Measurements from ENCODE around the gene CDK6. TPM values are rescaled to one million over a fixed set of nuclear protein-coding genes. Genes with fewer than 3 reads are reported as not detected.

CDK6 gene
- total and polyA plus RNA-seq, 10 donors: 0.91 to 37.8 (median 25.5) TPM

GRCh38 chr7:92631067-92631849, 205.1 kb downstream of the CDK6 start:
- no peaks in the 10 kb centered on the region for H3K27me3 ChIP-seq (replicated peaks in 1 of 7)
- H3K4me1 ChIP-seq: peaks cover 7 to 55% (median 38%) of the 10 kb centered on the region in 6 donors
- DNase-seq: no peak
- no peak for TF ChIP-seq CTCF (IDR thresholded peaks at IDR 0.05 in 8 of 11, conservative IDR thresholded peaks at IDR 0.05 in 3 of 11)
- H3K9me3 ChIP-seq: peaks cover 0 to 8% (median 5%) of the 10 kb centered on the region in 8 donors
- no peak overlapping the region for H3K4me3 ChIP-seq
- intact Hi-C loops (cut with DNase I; ENCODE audit: low total_unique reads): no loop called here
- H3K36me3 ChIP-seq: peaks cover 0 to 8% (median 0%) of the 10 kb centered on the region in 6 donors
- H3K27ac ChIP-seq: no peak overlapping the region
- 53 to 65% (median 63%) methylated on average over 5 of the region's 5 CpGs for WGBS, 5 donors

DNA sequence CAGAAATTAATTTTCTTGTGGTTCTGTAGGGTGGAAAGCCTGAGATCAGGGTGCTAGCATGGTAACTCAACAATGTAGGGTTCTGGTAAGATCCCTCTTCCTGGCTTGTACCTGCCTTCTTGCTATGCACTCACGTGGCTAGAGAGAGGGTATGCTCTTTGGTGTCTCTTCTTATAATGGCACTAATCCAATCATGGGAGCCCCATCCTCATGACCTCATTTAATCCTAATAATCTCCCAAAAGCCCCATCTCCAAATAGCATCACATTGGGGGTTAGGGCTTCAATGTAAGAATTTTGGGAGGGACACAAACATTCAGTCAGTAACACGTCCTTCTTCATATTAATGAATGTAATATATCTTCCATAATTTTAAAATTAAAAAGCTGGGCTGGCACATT, 206.6 kb downstream of the CDK6 start:
- no peak for TF ChIP-seq POLR2A (IDR thresholded peaks at IDR 0.05)
- TF ChIP-seq CTCF (IDR thresholded peaks at IDR 0.05 in 8 of 11, conservative IDR thresholded peaks at IDR 0.05 in 3 of 11): no peak
- no peak for TF ChIP-seq POLR2AphosphoS5 (IDR thresholded peaks at IDR 0.05)
- intact Hi-C loops (cut with DNase I; ENCODE audit: low total_unique reads): loop anchor here (10.0 kb wide), 1 partner anchor 205 kb away; the partner anchor contains the start of gene CDK6

DNA sequence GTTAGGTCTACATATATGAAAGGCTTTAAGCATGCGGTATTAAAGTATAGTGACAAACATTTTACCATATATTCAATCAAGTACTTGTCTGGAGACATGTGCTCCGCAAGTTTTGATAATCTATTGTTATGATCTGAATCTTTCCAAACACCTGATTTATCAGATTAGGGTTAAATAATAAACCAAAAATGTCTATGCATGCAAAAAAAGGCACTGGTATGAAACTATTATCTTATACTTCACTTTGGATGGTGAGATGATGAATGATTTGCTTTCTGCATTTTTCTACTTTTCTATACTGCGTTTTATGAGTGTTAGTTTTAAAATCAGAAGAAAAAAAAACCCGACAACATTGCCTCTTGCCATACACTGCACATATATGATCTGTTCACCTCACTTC, 208.4 kb downstream of the CDK6 start:
- Histone ChIP-seq H3K9me3 (peaks cover 0 to 8% (median 5%) of the 10 kb centered on the region in 8 donors), H3K27me3 (replicated peaks in 1 of 7) (no peaks in the 10 kb centered on the region), H3K4me3 (no peak overlapping the region), H3K4me1 (peaks cover 0 to 32% (median 6%) of the 10 kb centered on the region in 6 donors), H3K27ac (no peak overlapping the region), H3K36me3 (peaks cover 0 to 8% (median 0%) of the 10 kb centered on the region in 6 donors)
- no peak for DNase-seq
- intact Hi-C loops (cut with DNase I; ENCODE audit: low total_unique reads): loop anchor here (10.0 kb wide), 1 partner anchor 207 kb away; the partner anchor contains the start of gene CDK6
- 96 to 99% (median 98%) methylated on average over 4 of the region's 4 CpGs for WGBS, 5 donors
- TF ChIP-seq POLR2AphosphoS5 (IDR thresholded peaks at IDR 0.05): no peak
- TF ChIP-seq CTCF (IDR thresholded peaks at IDR 0.05 in 8 of 11, conservative IDR thresholded peaks at IDR 0.05 in 3 of 11): no peak
- no peak for TF ChIP-seq POLR2A (IDR thresholded peaks at IDR 0.05)

More for the DNA sequence above, 206.6 kb downstream of the CDK6 start:
- Histone ChIP-seq H3K4me1 (peaks cover 7 to 50% (median 25%) of the 10 kb centered on the region in 6 donors), H3K27ac (no peak overlapping the region), H3K27me3 (replicated peaks in 1 of 7) (no peaks in the 10 kb centered on the region), H3K36me3 (peaks cover 0 to 8% (median 0%) of the 10 kb centered on the region in 6 donors), H3K4me3 (no peak overlapping the region), H3K9me3 (peaks cover 0 to 8% (median 5%) of the 10 kb centered on the region in 8 donors)
- WGBS, 5 donors: 91 to 97% (median 96%) methylated on average over 2 of the region's 2 CpGs
- no peak for DNase-seq

DNA sequence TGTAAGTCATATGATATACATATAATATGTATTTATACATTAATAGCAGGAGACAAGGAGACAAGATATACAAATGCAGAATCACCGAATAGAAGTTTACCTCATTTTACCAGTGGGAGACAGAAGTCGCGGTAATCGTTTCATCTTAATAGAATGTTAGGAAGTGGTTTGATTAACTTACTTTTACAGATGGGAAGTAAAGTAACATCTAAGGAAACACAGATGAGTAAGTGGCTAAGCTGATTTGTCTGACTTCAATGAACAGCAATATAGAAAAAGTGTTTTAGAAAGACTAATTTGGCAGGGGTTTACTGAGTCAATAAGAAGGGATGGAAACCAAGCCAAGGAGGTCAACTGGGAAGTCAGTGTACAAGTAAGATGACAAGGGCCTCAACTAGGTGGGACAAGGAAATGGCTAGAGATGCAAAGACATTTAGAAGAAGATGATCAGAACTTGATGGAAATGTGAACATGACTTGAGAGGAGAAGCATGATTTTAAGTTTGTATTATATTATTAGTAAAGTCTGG, 210.0 kb downstream of the CDK6 start:
- peaks cover 0 to 29% (median 8%) of the 10 kb centered on the region in 6 donors for H3K4me1 ChIP-seq
- TF ChIP-seq POLR2A (IDR thresholded peaks at IDR 0.05) (no peak), POLR2AphosphoS5 (IDR thresholded peaks at IDR 0.05) (no peak), CTCF (IDR thresholded peaks at IDR 0.05 in 8 of 11, conservative IDR thresholded peaks at IDR 0.05 in 3 of 11) (no peak)
- H3K27me3 ChIP-seq (replicated peaks in 1 of 7): no peaks in the 10 kb centered on the region
- H3K36me3 ChIP-seq: peaks cover 0 to 8% (median 0%) of the 10 kb centered on the region in 6 donors
- no peak overlapping the region for H3K27ac ChIP-seq
- intact Hi-C loops (cut with DNase I; ENCODE audit: low total_unique reads): loop anchor here (10.0 kb wide), 1 partner anchor 208 kb away; the partner anchor contains the start of gene CDK6
- 55 to 79% (median 71%) methylated on average over 4 of the region's 4 CpGs for WGBS, 5 donors
- no peak overlapping the region for H3K4me3 ChIP-seq
- H3K9me3 ChIP-seq: peaks cover 0 to 8% (median 5%) of the 10 kb centered on the region in 8 donors
- no peak for DNase-seq

Data from spleen (tissue), 11 donors.